Liver (tissue), 3 donors: ENCODE results near the gene FAM3B.

Source experiments
- ATF3 ChIP-seq: IDR thresholded peaks from 2 replicates; pipeline ENCODE4 v1.6.1; 2016; ENCODE audit warnings: antibody characterized with exemption
- CTCF ChIP-seq: fragments of 150-350 bp; IDR thresholded peaks from 2 replicates; pipeline ENCODE4 v1.5.1; 2017; ENCODE audit warnings: improper control_type of control experiment, low read depth, low read length; ENCODE audit not compliant: missing input control
- FOXA1 ChIP-seq: IDR thresholded peaks from 2 replicates; pipeline ENCODE4 v1.6.1; 2016; ENCODE audit warnings: antibody characterized with exemption
- MAX ChIP-seq: IDR thresholded peaks from 2 replicates; pipeline ENCODE4 v1.6.1; 2016; ENCODE audit warnings: antibody characterized with exemption
- RAD21 ChIP-seq, 2 donors: IDR thresholded peaks; 2 replicates each; pipeline ENCODE4 v1.6.1; 2016; ENCODE audit warnings: antibody characterized with exemption in 2 of 2, mild to moderate bottlenecking in 2 of 2
- SP1 ChIP-seq: IDR thresholded peaks from 2 replicates; pipeline ENCODE4 v1.6.1; 2018; ENCODE audit warnings: antibody characterized with exemption, mild to moderate bottlenecking
- TAF1 ChIP-seq: conservative IDR thresholded peaks from 2 replicates; pipeline ENCODE4 v1.6.1; 2016; ENCODE audit warnings: antibody characterized with exemption, mild to moderate bottlenecking
- YY1 ChIP-seq: IDR thresholded peaks from 2 replicates; pipeline ENCODE4 v1.6.1; 2016; ENCODE audit warnings: antibody characterized with exemption, mild to moderate bottlenecking
- donor health status: healthy.
- donor health status: healthy.

GRCh38 chr21:41333752-41334151 lies 17.2 kb downstream of the FAM3B start:
- TF ChIP-seq RAD21 (IDR thresholded peaks at IDR 0.05), result no peak
- no peak for TF ChIP-seq CTCF
- TF ChIP-seq MAX, result no peak
- no peak for TF ChIP-seq FOXA1
- no peak for TF ChIP-seq SP1
- TF ChIP-seq TAF1, result no peak
- TF ChIP-seq YY1, result no peak
- TF ChIP-seq ATF3, result no peak
